ENCODE results near the gene SHH. TPM values are rescaled to one million over a fixed set of nuclear protein-coding genes. Genes with fewer than 3 reads are reported as not detected.

The SHH gene
- polyA plus RNA-seq, 1 donor from 2014 or later: 1.5 TPM

DNA sequence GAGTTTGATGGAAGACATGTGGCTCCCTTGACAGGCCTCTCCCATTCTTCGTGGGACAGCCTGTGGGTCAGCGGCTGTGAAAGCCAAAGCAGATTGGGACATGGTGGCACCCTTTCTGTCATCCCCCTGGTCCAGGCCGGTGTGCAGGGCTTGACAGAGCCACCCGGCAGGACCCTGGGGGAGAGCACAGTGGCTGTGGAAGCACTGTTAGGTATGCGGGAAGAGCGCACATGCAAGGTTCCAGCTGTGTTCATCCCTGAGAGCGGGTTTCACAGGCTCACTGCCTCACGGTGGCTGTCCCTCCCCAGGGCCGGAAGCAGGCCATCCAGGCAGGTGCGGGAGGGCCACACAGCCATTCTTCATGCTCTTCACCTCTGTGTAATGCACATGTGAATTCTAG lies 29.8 kb downstream of the SHH start:
- TF ChIP-seq EZH2 (IDR thresholded peaks at IDR 0.05; ENCODE audit: borderline replicate concordance, insufficient read depth, low read length, poor library complexity, severe bottlenecking) (no peak), POLR2AphosphoS5 (IDR thresholded peaks at IDR 0.05) (no peak), TAF1 (IDR thresholded peaks at IDR 0.05; ENCODE audit: low read depth) (no peak), SMC3 (conservative IDR thresholded peaks at IDR 0.05; ENCODE audit: poor library complexity) (no peak)
- TF ChIP-seq, protein P1, sequence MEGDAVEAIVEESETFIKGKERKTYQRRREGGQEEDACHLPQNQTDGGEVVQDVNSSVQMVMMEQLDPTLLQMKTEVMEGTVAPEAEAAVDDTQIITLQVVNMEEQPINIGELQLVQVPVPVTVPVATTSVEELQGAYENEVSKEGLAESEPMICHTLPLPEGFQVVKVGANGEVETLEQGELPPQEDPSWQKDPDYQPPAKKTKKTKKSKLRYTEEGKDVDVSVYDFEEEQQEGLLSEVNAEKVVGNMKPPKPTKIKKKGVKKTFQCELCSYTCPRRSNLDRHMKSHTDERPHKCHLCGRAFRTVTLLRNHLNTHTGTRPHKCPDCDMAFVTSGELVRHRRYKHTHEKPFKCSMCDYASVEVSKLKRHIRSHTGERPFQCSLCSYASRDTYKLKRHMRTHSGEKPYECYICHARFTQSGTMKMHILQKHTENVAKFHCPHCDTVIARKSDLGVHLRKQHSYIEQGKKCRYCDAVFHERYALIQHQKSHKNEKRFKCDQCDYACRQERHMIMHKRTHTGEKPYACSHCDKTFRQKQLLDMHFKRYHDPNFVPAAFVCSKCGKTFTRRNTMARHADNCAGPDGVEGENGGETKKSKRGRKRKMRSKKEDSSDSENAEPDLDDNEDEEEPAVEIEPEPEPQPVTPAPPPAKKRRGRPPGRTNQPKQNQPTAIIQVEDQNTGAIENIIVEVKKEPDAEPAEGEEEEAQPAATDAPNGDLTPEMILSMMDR (IDR thresholded peaks at IDR 0.05; ENCODE audit: poor library complexity, severe bottlenecking): no peak
- no peak overlapping the region for H2AFZ ChIP-seq (ENCODE audit: low read depth, low read length)
- no peaks in the 10 kb centered on the region for H3K9me2 ChIP-seq (ENCODE audit: insufficient read depth, low read length)
- no peaks in the 10 kb centered on the region for H3K9me3 ChIP-seq (ENCODE audit: low read length)
- H3K36me3 ChIP-seq (ENCODE audit: insufficient read depth, low read length): peaks cover 7% of the 10 kb centered on the region
- no peak overlapping the region for H3K27ac ChIP-seq (ENCODE audit: low read length)
- no peak overlapping the region for H3K4me3 ChIP-seq (ENCODE audit: low read length)
- no peak overlapping the region for H3K9ac ChIP-seq (ENCODE audit: low read length)
- H4K20me1 ChIP-seq (ENCODE audit: insufficient read depth): no peaks in the 10 kb centered on the region
- H3K27me3 ChIP-seq (ENCODE audit: insufficient read depth, low read depth, low read length): peaks cover 10% of the 10 kb centered on the region
- no peak overlapping the region for H3K4me2 ChIP-seq (ENCODE audit: low read length)
- no peaks in the 10 kb centered on the region for H3K79me2 ChIP-seq (replicated peaks; ENCODE audit: insufficient read depth, low read length)
- H3F3A ChIP-seq (ENCODE audit: insufficient read depth, low read length, poor library complexity, severe bottlenecking): no peaks in the 10 kb centered on the region

DNA sequence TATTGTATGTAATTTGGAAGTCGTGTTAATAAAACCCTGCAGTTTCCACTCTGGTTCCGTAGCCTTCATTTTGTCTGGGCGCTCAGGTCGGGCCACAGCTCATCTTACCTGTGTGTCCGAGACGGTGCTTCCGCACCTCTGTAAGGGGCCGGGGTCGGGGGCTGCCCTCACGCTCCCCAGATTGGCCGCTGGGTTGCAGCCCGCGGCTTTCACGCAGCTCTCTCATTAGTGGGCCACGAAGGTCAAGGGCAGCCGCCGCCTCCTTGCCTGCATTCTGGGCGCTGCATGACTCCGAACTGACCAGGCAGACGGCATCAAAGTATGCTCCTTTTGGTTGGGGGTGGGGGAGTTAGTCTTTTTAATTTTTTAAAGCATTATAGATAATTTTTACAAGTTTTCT lies 30.8 kb downstream of the SHH start:
- no peak overlapping the region for H3K4me2 ChIP-seq (ENCODE audit: low read length)
- TF ChIP-seq MXI1 (conservative IDR thresholded peaks at IDR 0.05; ENCODE audit: poor library complexity, severe bottlenecking) (no peak), SMC3 (conservative IDR thresholded peaks at IDR 0.05; ENCODE audit: poor library complexity) (no peak), TAF1 (IDR thresholded peaks at IDR 0.05; ENCODE audit: low read depth) (no peak), RAD21 (conservative IDR thresholded peaks at IDR 0.05) (no peak), POLR2AphosphoS5 (IDR thresholded peaks at IDR 0.05) (no peak)
- TF ChIP-seq, protein P1 (IDR thresholded peaks at IDR 0.05; ENCODE audit: poor library complexity, severe bottlenecking): no peak
- H2AFZ ChIP-seq (ENCODE audit: low read depth, low read length): no peak overlapping the region
- peaks cover 3% of the 10 kb centered on the region for H3K27me3 ChIP-seq (ENCODE audit: insufficient read depth, low read depth, low read length)
- H4K20me1 ChIP-seq (ENCODE audit: insufficient read depth): no peaks in the 10 kb centered on the region
- H3F3A ChIP-seq (ENCODE audit: insufficient read depth, low read length, poor library complexity, severe bottlenecking): no peaks in the 10 kb centered on the region
- no peaks in the 10 kb centered on the region for H3K9me2 ChIP-seq (ENCODE audit: insufficient read depth, low read length)
- no peak overlapping the region for H3K9ac ChIP-seq (ENCODE audit: low read length)
- no peaks in the 10 kb centered on the region for H3K79me2 ChIP-seq (replicated peaks; ENCODE audit: insufficient read depth, low read length)
- no peaks in the 10 kb centered on the region for H3K9me3 ChIP-seq (ENCODE audit: low read length)
- no peak overlapping the region for H3K4me3 ChIP-seq (ENCODE audit: low read length)
- peaks cover 9% of the 10 kb centered on the region for H3K36me3 ChIP-seq (ENCODE audit: insufficient read depth, low read length)
- H3K27ac ChIP-seq (ENCODE audit: low read length): no peak overlapping the region

DNA sequence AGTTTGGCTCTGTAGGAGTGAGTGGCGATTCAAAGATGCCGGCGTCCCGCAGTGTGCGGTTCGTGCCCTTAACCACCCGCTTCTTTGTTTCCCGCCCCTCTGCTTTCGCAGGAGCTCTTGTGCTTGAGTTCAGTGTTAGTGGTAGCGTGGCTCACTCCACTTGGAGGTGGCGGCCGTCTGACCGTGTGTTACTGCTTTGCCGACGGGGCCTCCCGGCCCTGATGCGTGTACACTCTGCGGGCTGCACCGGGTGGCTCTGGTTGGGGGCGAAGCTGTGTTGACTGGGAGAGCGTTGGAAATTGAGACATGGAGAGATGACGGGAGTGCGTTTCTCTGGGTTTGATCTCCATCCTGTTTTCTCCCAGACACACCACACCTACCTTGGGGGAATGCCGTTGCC lies 31.4 kb downstream of the SHH start:
- Histone ChIP-seq H3K9ac (ENCODE audit: low read length) (no peak overlapping the region), H3K27ac (ENCODE audit: low read length) (no peak overlapping the region), H3K9me3 (ENCODE audit: low read length) (no peaks in the 10 kb centered on the region), H3K4me2 (ENCODE audit: low read length) (no peak overlapping the region), H3K36me3 (ENCODE audit: insufficient read depth, low read length) (peaks cover 11% of the 10 kb centered on the region), H4K20me1 (ENCODE audit: insufficient read depth) (no peaks in the 10 kb centered on the region), H3F3A (ENCODE audit: insufficient read depth, low read length, poor library complexity, severe bottlenecking) (no peaks in the 10 kb centered on the region), H3K79me2 (replicated peaks; ENCODE audit: insufficient read depth, low read length) (no peaks in the 10 kb centered on the region), H3K4me3 (ENCODE audit: low read length) (no peak overlapping the region), H3K27me3 (ENCODE audit: insufficient read depth, low read depth, low read length) (no peaks in the 10 kb centered on the region), H2AFZ (ENCODE audit: low read depth, low read length) (no peak overlapping the region), H3K9me2 (ENCODE audit: insufficient read depth, low read length) (no peaks in the 10 kb centered on the region)
- no peak for TF ChIP-seq TAF1 (IDR thresholded peaks at IDR 0.05; ENCODE audit: low read depth)
- TF ChIP-seq MXI1 (conservative IDR thresholded peaks at IDR 0.05; ENCODE audit: poor library complexity, severe bottlenecking): no peak
- TF ChIP-seq, protein P1 (IDR thresholded peaks at IDR 0.05; ENCODE audit: poor library complexity, severe bottlenecking): no peak
- no peak for TF ChIP-seq EP300 (conservative IDR thresholded peaks at IDR 0.05; ENCODE audit: poor library complexity, severe bottlenecking)
- TF ChIP-seq SMC3 (conservative IDR thresholded peaks at IDR 0.05; ENCODE audit: poor library complexity): no peak
- TF ChIP-seq, protein P2, sequence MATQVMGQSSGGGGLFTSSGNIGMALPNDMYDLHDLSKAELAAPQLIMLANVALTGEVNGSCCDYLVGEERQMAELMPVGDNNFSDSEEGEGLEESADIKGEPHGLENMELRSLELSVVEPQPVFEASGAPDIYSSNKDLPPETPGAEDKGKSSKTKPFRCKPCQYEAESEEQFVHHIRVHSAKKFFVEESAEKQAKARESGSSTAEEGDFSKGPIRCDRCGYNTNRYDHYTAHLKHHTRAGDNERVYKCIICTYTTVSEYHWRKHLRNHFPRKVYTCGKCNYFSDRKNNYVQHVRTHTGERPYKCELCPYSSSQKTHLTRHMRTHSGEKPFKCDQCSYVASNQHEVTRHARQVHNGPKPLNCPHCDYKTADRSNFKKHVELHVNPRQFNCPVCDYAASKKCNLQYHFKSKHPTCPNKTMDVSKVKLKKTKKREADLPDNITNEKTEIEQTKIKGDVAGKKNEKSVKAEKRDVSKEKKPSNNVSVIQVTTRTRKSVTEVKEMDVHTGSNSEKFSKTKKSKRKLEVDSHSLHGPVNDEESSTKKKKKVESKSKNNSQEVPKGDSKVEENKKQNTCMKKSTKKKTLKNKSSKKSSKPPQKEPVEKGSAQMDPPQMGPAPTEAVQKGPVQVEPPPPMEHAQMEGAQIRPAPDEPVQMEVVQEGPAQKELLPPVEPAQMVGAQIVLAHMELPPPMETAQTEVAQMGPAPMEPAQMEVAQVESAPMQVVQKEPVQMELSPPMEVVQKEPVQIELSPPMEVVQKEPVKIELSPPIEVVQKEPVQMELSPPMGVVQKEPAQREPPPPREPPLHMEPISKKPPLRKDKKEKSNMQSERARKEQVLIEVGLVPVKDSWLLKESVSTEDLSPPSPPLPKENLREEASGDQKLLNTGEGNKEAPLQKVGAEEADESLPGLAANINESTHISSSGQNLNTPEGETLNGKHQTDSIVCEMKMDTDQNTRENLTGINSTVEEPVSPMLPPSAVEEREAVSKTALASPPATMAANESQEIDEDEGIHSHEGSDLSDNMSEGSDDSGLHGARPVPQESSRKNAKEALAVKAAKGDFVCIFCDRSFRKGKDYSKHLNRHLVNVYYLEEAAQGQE (IDR thresholded peaks at IDR 0.05; ENCODE audit: borderline replicate concordance): no peak
- no peak for TF ChIP-seq EZH2 (IDR thresholded peaks at IDR 0.05; ENCODE audit: borderline replicate concordance, insufficient read depth, low read length, poor library complexity, severe bottlenecking)
- TF ChIP-seq RAD21 (conservative IDR thresholded peaks at IDR 0.05): no peak
- no peak for TF ChIP-seq POLR2AphosphoS5 (IDR thresholded peaks at IDR 0.05)
